Lung (tissue), 12 donors: ENCODE data around the gene CTR9. TPM values are rescaled to one million over a fixed set of nuclear protein-coding genes. Genes with fewer than 3 reads are reported as not detected.

Experiments used
- ATAC-seq: fragments of 200-7000 bp; cut with Tn5 transposase; one replicate; pipeline ENCODE4 v1.9.1; 2020; ENCODE audit warnings: moderate number of reproducible peaks; ENCODE audit not compliant: insufficient read depth, low FRiP score
- DNase-seq, 3 donors: peaks; one replicate each; pipeline ENCODE4 v3.0.0-alpha.2; 2013 to 2017
- H3K27ac ChIP-seq, 2 donors: one replicate each; pipeline ENCODE4 v1.5.1; 2013; ENCODE audit warnings: mild to moderate bottlenecking in 2 of 2, moderate library complexity in 2 of 2, control low read depth in 1 of 2, inconsistent platforms in 1 of 2, low read depth in 1 of 2, low read length in 1 of 2
- H3K27me3 ChIP-seq, 3 donors: one replicate each; pipeline ENCODE4 v1.5.1; 2013; ENCODE audit warnings: low read length in 2 of 3; ENCODE audit not compliant: control insufficient read depth in 3 of 3, insufficient read depth in 3 of 3
- H3K36me3 ChIP-seq, 4 donors: one replicate each; pipeline ENCODE4 v1.5.1; 2013; ENCODE audit warnings: low read length in 4 of 4, mild to moderate bottlenecking in 1 of 4, moderate library complexity in 1 of 4; ENCODE audit not compliant: control insufficient read depth in 4 of 4, insufficient read depth in 4 of 4
- H3K4me1 ChIP-seq, 5 donors: one replicate each; pipeline ENCODE4 v1.5.1; 2013; ENCODE audit warnings: low read length in 5 of 5, mild to moderate bottlenecking in 2 of 5, moderate library complexity in 1 of 5; ENCODE audit not compliant: control insufficient read depth in 5 of 5, insufficient read depth in 5 of 5
- H3K4me3 ChIP-seq: one replicate; pipeline ENCODE4 v1.5.1; 2013; ENCODE audit warnings: mild to moderate bottlenecking, control low read depth, moderate library complexity
- H3K9ac ChIP-seq, 2 donors: one replicate each; pipeline ENCODE4 v1.5.1; 2013; ENCODE audit warnings: low read length in 2 of 2, control low read depth in 1 of 2; ENCODE audit not compliant: insufficient read depth in 1 of 2
- H3K9me3 ChIP-seq, 4 donors: one replicate each; pipeline ENCODE4 v1.5.1; 2013; ENCODE audit warnings: low read length in 3 of 4, mild to moderate bottlenecking in 1 of 4, moderate library complexity in 1 of 4; ENCODE audit not compliant: control insufficient read depth in 4 of 4, insufficient read depth in 3 of 4
- WGBS, 2 donors: extraction: QIAGEN DNeasy Blood & Tissue Kit; methylation state at CpG; one replicate each; pipeline ENCODE4 v1.1.7; 2013; 5-methylcytosine and 5-hydroxymethylcytosine counted together
- polyA plus RNA-seq, 2 donors: library from polyadenylated mRNA; stranded (reverse); fragments of 200-250 nt; gene quantifications; one replicate each; pipeline ENCODE4 v1.2.1, GENCODE V29; 2013
- total RNA-seq, 2 donors: library from RNA; depleted of rRNA in 1 of 2; stranded (reverse); fragments of >200 nt in 1 of 2; gene quantifications; one replicate each; pipeline ENCODE4 v1.2.1, GENCODE V29; 2014 to 2021
- TF ChIP-seq, protein P1 (sequence below): IDR thresholded peaks from 2 replicates; pipeline ENCODE4 v1.5.1; 2012; ENCODE audit warnings: mild to moderate bottlenecking; ENCODE audit errors: control extremely low read depth, extremely low read depth
- donor health status: control.
- donor health status: control.
- donor health status: Bipolar disorder and iron deficiency.
- donor health status: healthy.
- donor health status: DM: yes; HTN: yes; CAD: no.

CTR9 gene
- total and polyA plus RNA-seq, 4 donors: 13.2 to 40.0 (median 22.1) TPM

DNA sequence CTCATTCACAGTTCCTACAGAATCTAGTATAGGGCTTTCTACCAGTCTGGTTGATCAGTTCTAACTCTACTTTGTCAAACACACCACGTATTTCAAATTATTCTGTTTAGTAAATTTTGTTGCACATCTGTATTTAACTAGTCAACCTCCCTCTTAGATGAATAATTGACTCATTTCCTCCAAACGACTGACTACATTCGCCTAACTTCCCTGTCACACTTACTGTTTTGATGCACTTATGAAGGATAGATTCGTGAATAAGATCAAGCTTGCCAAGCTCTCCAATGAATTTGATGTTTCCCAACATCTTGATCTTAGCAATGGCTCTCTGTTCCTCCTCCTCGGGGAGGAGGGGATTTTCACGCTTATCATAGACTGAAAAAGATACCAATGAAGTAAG is 52.6 kb downstream of the CTR9 start:
- peaks cover 30 to 93% (median 76%) of the 10 kb centered on the region in 4 donors for H3K36me3 ChIP-seq
- peak overlapping the region in 1 of 2 donors; percentile 49 for H3K27ac ChIP-seq
- DNase-seq: no peak
- H3K9me3 ChIP-seq: no peaks in the 10 kb centered on the region
- ATAC-seq: no peak
- WGBS, 2 donors: 55 to 65% methylated on average over 6 of the region's 6 CpGs
- H3K27me3 ChIP-seq: no peaks in the 10 kb centered on the region
- H3K4me1 ChIP-seq: peaks cover 2 to 35% (median 20%) of the 10 kb centered on the region in 5 donors
- no peak overlapping the region for H3K4me3 ChIP-seq
- TF ChIP-seq, protein P1, sequence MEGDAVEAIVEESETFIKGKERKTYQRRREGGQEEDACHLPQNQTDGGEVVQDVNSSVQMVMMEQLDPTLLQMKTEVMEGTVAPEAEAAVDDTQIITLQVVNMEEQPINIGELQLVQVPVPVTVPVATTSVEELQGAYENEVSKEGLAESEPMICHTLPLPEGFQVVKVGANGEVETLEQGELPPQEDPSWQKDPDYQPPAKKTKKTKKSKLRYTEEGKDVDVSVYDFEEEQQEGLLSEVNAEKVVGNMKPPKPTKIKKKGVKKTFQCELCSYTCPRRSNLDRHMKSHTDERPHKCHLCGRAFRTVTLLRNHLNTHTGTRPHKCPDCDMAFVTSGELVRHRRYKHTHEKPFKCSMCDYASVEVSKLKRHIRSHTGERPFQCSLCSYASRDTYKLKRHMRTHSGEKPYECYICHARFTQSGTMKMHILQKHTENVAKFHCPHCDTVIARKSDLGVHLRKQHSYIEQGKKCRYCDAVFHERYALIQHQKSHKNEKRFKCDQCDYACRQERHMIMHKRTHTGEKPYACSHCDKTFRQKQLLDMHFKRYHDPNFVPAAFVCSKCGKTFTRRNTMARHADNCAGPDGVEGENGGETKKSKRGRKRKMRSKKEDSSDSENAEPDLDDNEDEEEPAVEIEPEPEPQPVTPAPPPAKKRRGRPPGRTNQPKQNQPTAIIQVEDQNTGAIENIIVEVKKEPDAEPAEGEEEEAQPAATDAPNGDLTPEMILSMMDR: no peak
- no peak overlapping the region for H3K9ac ChIP-seq

DNA sequence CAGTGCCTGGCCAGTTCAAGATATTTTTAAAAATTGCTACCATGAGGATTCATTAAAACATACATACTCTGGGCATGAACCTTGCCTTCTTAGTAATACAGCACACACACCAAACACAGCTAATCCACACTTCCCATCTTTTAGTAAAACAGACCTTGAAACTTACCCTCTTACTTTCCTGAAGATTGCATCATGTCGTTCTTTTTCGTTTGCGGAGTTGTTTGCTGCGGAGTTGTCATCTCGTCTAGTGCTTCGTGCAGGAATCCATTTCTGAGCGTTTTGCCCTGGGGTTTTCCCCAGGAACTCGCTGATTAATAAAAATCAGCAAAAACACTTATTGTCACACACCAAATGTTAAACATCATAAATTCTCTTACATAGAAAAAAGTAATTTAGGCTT is 54.7 kb downstream of the CTR9 start:
- TF ChIP-seq, protein P1: no peak
- no peak overlapping the region for H3K27ac ChIP-seq
- no peaks in the 10 kb centered on the region for H3K27me3 ChIP-seq
- H3K4me1 ChIP-seq: peaks cover 2 to 30% (median 23%) of the 10 kb centered on the region in 5 donors
- ATAC-seq (no peak), DNase-seq (no peak)
- H3K9ac ChIP-seq: no peak overlapping the region
- no peak overlapping the region for H3K4me3 ChIP-seq
- peaks cover 23 to 74% (median 55%) of the 10 kb centered on the region in 4 donors for H3K36me3 ChIP-seq
- H3K9me3 ChIP-seq: no peaks in the 10 kb centered on the region
- 57 to 60% methylated on average over 8 of the region's 8 CpGs for WGBS, 2 donors

DNA sequence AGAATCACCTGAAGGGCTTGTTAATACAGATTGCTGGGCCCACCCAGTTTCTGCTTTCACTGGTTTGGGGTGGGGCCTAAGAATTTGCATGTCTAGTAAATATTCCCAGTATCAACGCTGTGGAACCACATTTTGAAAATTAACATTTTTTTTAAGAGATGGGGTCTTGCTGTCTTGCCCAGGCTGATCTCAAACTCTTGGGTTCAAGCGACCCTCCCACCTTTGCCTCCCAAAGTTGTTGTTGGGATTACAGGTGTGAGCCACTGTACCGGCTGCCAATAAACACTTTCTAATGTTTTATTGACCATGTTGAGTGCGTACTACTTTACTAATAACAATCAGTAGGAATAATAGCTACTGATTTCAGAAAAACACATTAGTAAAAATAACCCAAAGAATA is 55.2 kb downstream of the CTR9 start:
- H3K27ac ChIP-seq: no peak overlapping the region
- ATAC-seq: no peak
- no peak for DNase-seq
- whole genome bisulfite sequencing, 2 donors: 78 to 86% methylated on average over 4 of the region's 4 CpGs
- H3K4me1 ChIP-seq: peaks cover 2 to 28% (median 23%) of the 10 kb centered on the region in 5 donors
- H3K9ac ChIP-seq: peak overlapping the region in 1 of 2 donors; percentile 97
- no peak overlapping the region for H3K4me3 ChIP-seq
- no peaks in the 10 kb centered on the region for H3K9me3 ChIP-seq
- TF ChIP-seq, protein P1: no peak
- no peaks in the 10 kb centered on the region for H3K27me3 ChIP-seq
- H3K36me3 ChIP-seq: peaks cover 21 to 70% (median 52%) of the 10 kb centered on the region in 4 donors
